ENCODE measurements around the gene WWC1.
"Not testable (repeated sequence)": the region's sequence is repeated elsewhere in the genome, so short reads cannot be mapped to it uniquely, and the experiment has no call there.

Gene WWC1

DNA sequence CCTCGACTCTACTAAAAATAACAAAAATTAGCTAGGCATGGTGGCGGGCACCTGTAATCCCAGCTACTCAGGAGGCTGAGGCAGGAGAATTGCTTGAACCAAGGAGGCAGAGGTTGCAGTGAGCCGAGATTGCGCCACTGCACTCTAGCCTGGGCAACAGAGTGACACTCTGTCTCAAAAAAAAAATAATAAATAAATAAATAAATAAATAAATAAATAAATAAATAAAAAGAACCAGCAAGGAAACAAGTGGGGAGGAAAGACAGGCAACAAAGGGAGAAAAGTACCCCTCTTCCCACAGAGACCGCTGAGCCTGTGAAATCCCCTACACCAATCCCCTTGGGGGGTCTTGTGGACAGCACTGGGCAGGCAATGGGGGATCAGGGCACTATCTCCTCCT is 4.6 kb upstream of the WWC1 start:
- not testable (repeated sequence) for DNase-seq

GRCh38 chr5:168287362-168287761 is 4.1 kb upstream of the WWC1 start:
- DNase-seq: no peak

- no peak for DNase-seq
These were observed 2.8 kb upstream of the WWC1 start for GRCh38 chr5:168288349-168289245.

DNA sequence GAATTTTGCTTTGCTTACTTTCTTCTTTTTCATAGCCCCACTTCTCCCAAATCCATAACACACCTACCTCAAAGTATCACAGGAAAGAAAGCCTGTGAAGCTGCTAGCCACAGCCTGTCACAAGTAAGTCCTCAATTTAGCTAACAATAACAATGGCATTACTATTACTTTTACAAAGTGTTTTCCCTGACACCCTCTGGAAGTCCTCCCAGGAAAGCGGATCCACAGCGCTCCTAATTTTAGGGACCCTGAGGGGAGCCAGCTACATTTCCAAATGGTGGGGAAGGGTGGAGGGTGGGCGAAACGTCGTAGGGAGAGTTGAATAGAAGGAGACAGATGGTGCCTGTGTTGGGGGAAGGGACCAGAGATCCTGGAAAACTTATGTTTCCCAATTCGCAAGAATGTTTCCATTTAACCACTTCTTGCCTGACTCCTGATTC is 523 bp upstream of the WWC1 start:
- no peak for DNase-seq

- no peak for DNase-seq
These were observed 730 bp downstream of the WWC1 start for GRCh38 chr5:168291964-168292785.

GRCh38 chr5:168292786-168293696 is 1.6 kb downstream of the WWC1 start:
- DNase-seq: no peak

DNA sequence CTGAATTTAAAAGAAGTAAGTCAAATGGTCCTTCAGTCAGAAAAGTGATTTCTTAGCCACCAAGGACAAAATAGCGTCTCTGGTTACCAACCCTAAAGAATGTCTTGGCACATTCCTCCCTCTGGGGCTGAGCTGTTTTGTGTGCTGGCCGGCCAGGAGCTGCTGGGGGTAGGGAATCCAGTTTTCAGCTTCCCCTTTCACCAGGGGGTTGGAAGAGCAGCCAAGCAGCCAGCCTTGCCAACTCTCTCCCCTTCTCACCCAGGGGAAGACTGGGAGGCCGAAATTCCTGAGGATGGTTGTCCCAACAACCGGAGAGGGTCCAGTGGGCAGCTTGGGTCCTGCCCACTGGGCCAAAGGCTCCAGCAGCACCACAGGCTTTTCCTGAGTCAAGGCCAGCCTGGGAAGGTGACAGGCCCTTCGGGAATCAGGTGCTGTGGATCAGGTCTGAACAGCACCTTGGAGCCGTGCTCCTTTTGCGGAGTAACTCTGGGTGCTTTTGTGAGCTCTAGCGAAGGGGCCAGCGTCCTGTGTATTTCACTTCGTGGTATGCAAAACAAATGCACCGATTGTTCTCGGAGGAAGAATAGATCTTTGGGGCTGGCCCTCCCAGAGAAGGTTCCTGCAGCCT is 4.2 kb downstream of the WWC1 start:
- DNase-seq: peak in 1 of 2 experiments; percentile 51

DNA sequence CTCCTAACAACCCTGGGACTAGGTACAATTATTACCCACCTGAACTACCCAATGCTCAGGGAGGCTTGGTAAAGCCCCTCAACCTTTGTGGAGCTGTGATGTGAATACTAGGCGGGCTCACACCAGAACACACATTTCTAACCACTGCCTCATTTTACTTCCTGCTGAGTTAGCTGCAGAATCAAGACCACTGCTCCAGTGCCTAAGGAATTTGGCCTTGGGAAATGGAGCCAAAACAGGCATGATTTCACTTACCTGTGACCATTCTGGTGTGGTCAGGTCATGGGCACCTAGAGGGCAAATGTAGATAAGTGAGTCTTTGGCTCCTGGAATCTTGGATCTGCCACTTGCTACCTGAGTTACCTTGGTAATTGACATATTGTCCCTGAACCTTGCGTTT is 5.2 kb downstream of the WWC1 start:
- DNase-seq: no peak

DNA sequence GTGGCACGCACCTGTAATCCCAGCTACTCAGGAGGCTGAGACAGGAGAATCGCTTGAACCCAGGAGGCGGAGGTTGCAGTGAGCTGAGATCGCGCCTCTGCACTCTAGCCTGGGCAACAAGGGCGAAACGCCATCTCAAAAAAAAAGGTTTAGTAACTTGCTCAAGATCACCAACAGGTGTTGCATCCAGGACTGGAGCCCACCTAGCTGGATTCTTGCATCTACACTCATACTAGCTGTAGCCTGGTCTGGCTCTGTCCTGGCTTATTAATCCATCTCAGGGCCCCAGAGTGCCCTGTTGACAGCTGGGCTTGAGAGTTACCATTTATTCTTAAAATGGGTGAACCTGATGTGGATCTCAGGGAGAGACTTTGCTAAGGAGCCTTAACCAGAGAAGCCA is 7.5 kb downstream of the WWC1 start:
- DNase-seq: no peak

GRCh38 chr5:168299372-168299771 is 7.9 kb downstream of the WWC1 start:
- DNase-seq: no peak

DNA sequence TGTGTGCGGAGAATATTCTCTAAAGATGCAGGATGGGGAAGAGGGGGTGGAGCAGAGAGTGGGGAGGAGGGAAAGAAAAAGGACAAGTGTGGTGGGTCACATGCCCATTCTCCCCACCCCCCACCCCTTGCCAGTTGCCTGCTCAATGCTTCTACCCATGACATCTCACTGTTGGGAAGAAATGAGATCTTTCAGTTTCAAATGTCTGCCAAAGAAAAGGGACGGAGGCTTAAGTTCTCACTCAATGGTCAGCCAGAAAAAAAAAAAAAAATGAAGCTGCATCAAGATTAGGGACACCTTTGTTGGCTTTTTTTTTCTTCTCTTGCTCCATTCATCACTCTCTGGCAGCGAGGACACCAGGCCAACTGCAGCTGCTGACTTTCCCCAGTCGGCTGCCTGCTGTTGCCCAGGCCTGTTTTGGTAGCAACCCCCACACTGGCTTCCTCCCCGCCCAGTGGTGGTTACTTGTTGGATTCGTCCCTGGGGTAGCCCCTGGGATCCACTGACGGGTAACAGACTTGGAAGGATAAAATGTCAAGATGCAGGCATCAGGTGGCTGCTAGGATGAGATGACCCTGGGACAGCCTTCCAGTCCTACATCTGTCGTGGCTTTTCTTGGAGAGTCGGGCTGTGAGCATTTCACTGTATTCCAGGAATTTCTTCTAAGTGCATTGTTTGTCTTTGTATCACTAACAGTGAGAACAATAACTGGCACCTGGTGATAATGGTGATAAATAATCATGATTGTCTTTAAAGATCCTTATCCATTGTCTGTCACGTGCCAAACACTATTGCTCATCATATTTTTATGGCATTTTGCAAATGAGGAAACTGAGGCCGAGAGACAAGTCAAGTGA is 9.1 kb downstream of the WWC1 start:
- no peak for DNase-seq

- DNase-seq: peak; percentile 56 to 62
These were observed 10.3 kb downstream of the WWC1 start for GRCh38 chr5:168301593-168302390.

DNA sequence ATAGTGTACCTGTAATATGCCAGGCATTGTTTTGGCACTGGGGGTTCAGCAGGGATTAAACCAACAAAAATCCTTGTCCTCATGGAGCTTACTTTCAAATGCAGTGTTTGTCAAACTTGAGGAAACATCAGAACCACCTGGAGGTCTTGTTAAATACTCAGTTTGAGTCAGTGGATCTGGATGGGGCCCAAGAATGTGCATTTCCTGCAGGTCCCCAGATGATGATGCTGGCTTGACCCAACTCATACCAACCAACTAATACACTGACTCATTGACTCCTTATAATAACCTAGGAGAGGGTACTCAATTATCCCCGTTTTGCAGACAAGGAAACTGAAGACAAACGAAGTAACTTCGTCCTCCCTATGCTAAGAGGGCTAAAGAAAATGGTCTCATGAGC is 11.3 kb downstream of the WWC1 start:
- DNase-seq: peak; percentile 34 to 51

GRCh38 chr5:168303393-168304025 is 12.1 kb downstream of the WWC1 start:
- no peak for DNase-seq

DNA sequence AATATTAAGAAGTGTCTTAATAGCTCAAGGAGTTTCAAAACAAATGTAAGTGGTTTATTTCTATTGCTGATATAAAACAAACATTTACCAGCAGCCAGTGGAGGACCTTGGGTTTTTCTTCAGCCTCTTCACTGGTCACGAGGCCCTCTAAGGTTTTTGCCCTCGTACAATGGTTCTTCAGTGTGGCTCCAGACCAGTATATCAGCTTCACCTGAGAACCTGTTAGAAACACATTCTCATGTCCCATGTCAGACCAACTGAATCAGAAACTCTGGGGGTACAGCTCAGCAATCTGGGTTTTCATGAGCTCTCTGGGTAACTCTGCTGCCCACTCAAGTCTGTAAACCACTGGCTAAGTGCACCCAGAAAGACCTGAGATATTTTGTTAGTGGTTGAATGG is 12.9 kb downstream of the WWC1 start:
- DNase-seq: no peak

GRCh38 chr5:168305281-168305680 is 13.8 kb downstream of the WWC1 start:
- DNase-seq: no peak

DNA sequence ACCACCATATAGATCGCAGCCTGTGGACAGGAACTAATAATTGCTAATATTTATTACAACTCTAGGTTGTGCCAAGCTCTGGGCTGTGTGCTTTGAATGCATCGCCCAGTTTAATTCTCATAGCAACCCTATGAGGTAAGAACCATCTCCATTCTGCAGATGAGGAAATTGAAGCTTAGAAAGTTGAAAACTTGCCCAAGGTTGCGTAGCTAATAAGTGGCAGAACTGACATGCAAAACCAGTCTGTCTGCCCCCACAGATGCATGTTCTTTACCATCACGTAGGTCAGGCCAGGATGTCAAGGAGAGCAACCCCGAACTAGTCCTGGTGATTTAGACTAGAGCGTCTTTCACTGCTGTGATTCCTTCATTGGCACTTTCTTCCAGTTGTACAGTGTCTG is 15.6 kb downstream of the WWC1 start:
- DNase-seq: no peak

DNA sequence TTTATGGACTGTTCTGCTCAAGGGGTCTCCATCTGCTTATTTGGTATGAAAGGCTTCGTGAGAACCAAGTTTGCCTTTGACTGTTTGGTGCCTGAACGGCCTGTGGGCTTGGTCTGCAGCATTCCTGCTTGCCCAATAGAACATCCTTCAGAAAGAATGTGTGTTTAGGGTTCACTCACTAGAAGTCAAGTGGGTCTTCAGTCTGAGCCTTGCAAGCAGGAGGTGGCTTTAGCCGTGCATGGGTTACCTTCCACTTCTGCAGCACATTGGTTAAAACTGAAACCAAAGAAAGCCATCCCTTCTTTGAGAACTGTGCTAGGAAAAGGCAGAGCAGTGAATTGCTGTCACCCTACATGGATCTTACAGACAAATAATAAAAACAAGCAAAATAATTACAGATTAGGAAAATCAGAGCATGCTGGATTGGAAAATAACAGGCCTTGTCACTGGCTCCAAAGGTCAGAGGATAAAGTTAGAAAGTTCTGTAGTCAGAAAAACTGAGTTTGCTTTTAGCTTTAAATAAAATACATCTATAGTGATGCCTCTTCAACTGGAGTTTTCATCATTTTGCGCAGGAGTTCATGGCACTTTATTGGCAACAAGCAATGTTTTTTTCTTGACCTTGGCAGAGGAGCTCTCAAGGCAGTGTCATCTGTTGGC is 16.6 kb downstream of the WWC1 start:
- DNase-seq: no peak

DNA sequence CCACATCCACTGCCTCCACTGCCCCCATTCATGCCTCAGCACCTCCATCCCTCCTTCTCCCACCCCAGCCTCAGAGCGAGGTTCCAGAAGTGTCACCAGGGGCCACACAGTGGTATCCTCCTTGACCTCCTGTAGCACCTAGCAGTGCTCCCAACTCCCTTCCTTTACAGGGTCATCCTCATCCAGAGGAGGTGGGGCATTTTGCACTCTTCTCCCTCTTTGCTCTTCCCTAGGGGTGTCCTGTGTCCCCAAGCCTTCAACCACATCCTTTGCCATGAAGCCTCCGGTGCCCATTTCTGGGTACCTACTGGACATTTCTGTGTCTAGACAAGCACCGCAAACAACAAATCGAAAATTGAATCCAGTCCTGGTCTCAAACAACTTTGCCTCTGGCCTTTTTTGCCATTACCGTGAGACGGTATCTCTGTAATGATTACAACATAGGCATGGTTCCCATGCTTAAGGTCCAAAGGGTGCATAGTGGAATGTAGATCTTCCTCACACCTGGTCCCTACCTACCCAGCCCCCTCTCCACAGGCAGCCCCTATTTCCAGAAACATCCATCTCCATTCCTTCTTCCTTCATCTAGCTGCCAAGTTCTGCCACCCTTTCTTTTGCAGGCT is 17.6 kb downstream of the WWC1 start:
- no peak for DNase-seq

All from SW 1271 (cell line).